Measurements from ENCODE around the gene SMPDL3B.

The SMPDL3B gene

GRCh38 chr1:27915082-27915575 is 19.7 kb upstream of the SMPDL3B start (continued):
- TF ChIP-seq GLI2 (tag by site-specific recombination; IDR thresholded peaks at IDR 0.05; ENCODE audit: borderline replicate concordance, low read depth) (no peak), ZNF660 (tag by site-specific recombination; IDR thresholded peaks at IDR 0.05) (0 out of 2 replicates have a peak, but pooled peaks have one; percentile 9), HOXC10 (CRISPR knock-in tag; IDR thresholded peaks at IDR 0.05) (no peak), ZBTB48 (tag by site-specific recombination; IDR thresholded peaks at IDR 0.05) (0 out of 2 replicates have a peak, but pooled peaks have one; percentile 48), ZNF777 (tag by site-specific recombination; IDR thresholded peaks at IDR 0.05; ENCODE audit: borderline replicate concordance) (no peak), OVOL3 (tag by site-specific recombination; IDR thresholded peaks at IDR 0.05) (no peak), ZNF623 (tag by site-specific recombination; IDR thresholded peaks at IDR 0.05) (peak; percentile 25; the same call in 1 of the 2 replicates), ZBTB21 (tag by site-specific recombination; IDR thresholded peaks at IDR 0.05) (no peak), SETDB1 (IDR thresholded peaks at IDR 0.05; ENCODE audit: insufficient read length, low read length) (peak; percentile 95), ZNF843 (tag by site-specific recombination; IDR thresholded peaks at IDR 0.05) (0 out of 2 replicates have a peak, but pooled peaks have one; percentile 6), ZNF792 (tag by site-specific recombination; IDR thresholded peaks at IDR 0.05) (0 out of 2 replicates have a peak, but pooled peaks have one; percentile 70), ZNF645 (tag by site-specific recombination; IDR thresholded peaks at IDR 0.05) (no peak), SP2 (tag by site-specific recombination; IDR thresholded peaks at IDR 0.05) (no peak), ZNF394 (tag by site-specific recombination; IDR thresholded peaks at IDR 0.05; ENCODE audit: borderline replicate concordance) (0 out of 2 replicates have a peak, but pooled peaks have one; percentile 11), ZBTB10 (tag by site-specific recombination; IDR thresholded peaks at IDR 0.05) (no peak)

GRCh38 chr1:27922272-27922671 is 12.5 kb upstream of the SMPDL3B start:
- POLR2A ChIA-PET: no interaction called here
- TF ChIP-seq ZNF280C (tag by site-specific recombination; IDR thresholded peaks at IDR 0.05) (no peak), OVOL3 (tag by site-specific recombination; IDR thresholded peaks at IDR 0.05) (no peak), ZNF274 (IDR thresholded peaks at IDR 0.05; ENCODE audit: low read length) (no peak), ZNF274 (tag by site-specific recombination; IDR thresholded peaks at IDR 0.05; ENCODE audit: borderline replicate concordance) (no peak), BCL6B (tag by site-specific recombination; IDR thresholded peaks at IDR 0.05) (no peak), CTCF (tag by site-specific recombination; IDR thresholded peaks at IDR 0.05) (no peak), ZBTB20 (tag by site-specific recombination; IDR thresholded peaks at IDR 0.05) (no peak), FEZF1 (tag by site-specific recombination; IDR thresholded peaks at IDR 0.05) (no peak), TRIM28 (IDR thresholded peaks at IDR 0.05; ENCODE audit: borderline replicate concordance, low read length) (no peak), ZNF148 (tag by site-specific recombination; IDR thresholded peaks at IDR 0.05; ENCODE audit: borderline replicate concordance) (no peak)

More at GRCh38 chr1:27922272-27922671, 12.5 kb upstream of the SMPDL3B start:
- Histone ChIP-seq H3K4me3 (ENCODE audit: low read depth, low read length) (no peak overlapping the region), H3K27ac (ENCODE audit: extremely low read depth, low read depth, low read length) (no peak overlapping the region), H3K4me1 (ENCODE audit: control insufficient read depth, insufficient read depth, low read length) (no peaks in the 10 kb centered on the region), H3K36me3 (ENCODE audit: control insufficient read depth in 2 of 2, insufficient read depth in 1 of 2, low read length in 2 of 2) (no peaks in the 10 kb centered on the region), H3K9me3 (ENCODE audit: control insufficient read depth, insufficient read depth, low read depth, low read length) (no peaks in the 10 kb centered on the region)
- CTCF ChIA-PET: no interaction called here

Data from HEK293 (cell line).